H1 (cell line): ENCODE data around the gene PDE3A. TPM values are rescaled to one million over a fixed set of nuclear protein-coding genes. Genes with fewer than 3 reads are reported as not detected.

Experiments
- CHD7 ChIP-seq: fragments of 300-600 bp; sonication (generic); IDR thresholded peaks from 2 replicates; pipeline ENCODE4 v1.7.1; 2012; ENCODE audit warnings: low read length, moderate library complexity, mild to moderate bottlenecking, inconsistent platforms; ENCODE audit not compliant: insufficient replicate concordance
- polyA plus RNA-seq, 7 experiments: library from polyadenylated mRNA; depleted of rRNA in 3 of 7; stranded (reverse) in 5 of 7; unstranded in 2 of 7; fragments of >200 nt in 5 of 7; fragments of 200-250 nt in 2 of 7; gene quantifications; 1 replicate in 5 of 7; 2 replicates in 1 of 7; 4 replicates in 1 of 7; pipeline versions ENCODE4 v1.2.1 to v1.2.3, GENCODE V29; 2011 to 2013; ENCODE audit warnings: missing spikeins in 2 of 7, mixed read lengths in 2 of 7
- total RNA-seq: library from RNA; stranded (reverse); fragmentation: NEBNext Ultra II Directional; extraction: Animal tissue kit (Norgen Biotek cat#: 25700); gene quantifications from 2 replicates; pipeline ENCODE4 v1.2.1, GENCODE V29; 2021

Gene PDE3A
- total and polyA plus RNA-seq, 2 of the 8 experiments (the other 6 are each of a cell fraction or from before 2014, with no cell fraction given) = 1.4 to 3.4 TPM

DNA sequence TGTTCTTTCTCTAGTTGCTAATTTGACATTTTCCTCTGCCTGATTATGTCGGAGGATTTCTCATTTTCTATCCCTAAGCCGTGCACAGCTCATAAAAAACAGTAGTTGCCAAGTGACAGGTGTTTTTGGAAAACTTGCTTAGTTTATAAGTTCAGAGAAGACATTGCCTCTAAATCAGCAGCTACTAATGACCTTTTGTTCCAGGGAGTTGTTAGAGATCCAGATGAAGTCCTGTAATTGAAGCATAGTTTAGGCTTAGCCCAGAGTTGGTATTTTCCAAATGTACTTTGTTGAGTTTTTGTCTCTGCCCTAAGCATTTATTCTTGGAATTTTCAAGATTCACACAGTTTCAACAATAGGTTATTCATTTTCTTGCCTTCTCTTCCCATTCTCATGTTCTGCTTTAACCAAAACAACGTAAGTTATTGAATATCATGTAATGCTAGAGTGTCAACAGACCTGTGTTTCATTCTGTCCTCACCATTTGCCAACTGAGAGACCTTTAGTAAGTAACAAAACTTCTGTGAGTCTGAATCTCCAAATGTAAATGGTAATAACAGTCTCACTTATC is 216.8 kb downstream of the PDE3A start (continued):
- TF ChIP-seq CHD7 = no peak
